HG02981 (cell line): ENCODE measurements around the gene SRGAP3.

Experiments
- ATAC-seq: cut with Tn5 transposase; IDR thresholded peaks from one replicate; pipeline ENCODE4 v1.9.1; 2021; ENCODE audit warnings: mild to moderate bottlenecking, moderate library complexity; ENCODE audit not compliant: unreplicated experiment

SRGAP3 gene

GRCh38 chr3:9254764-9255163 lies 5.3 kb upstream of the SRGAP3 start:
- ATAC-seq: no peak

DNA sequence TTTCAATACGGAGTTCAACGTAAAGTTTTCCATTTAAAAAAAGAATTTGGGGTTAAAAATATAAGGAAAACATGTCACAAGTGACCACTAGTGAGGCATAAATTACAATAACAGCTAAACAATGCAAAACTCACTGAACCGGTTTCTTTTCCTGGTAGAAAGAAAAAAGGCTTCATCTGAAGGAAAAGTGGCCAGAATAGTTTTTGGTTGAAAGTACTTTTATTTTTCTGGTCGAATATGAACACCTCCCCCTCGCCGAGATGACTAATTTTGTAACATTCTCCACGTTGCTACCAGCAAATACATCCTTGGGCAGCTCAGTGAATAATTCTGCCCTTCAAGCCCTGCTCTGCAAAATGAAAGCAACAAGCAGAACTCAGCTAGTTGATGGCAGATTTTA lies 3.9 kb upstream of the SRGAP3 start:
- ATAC-seq: no peak

DNA sequence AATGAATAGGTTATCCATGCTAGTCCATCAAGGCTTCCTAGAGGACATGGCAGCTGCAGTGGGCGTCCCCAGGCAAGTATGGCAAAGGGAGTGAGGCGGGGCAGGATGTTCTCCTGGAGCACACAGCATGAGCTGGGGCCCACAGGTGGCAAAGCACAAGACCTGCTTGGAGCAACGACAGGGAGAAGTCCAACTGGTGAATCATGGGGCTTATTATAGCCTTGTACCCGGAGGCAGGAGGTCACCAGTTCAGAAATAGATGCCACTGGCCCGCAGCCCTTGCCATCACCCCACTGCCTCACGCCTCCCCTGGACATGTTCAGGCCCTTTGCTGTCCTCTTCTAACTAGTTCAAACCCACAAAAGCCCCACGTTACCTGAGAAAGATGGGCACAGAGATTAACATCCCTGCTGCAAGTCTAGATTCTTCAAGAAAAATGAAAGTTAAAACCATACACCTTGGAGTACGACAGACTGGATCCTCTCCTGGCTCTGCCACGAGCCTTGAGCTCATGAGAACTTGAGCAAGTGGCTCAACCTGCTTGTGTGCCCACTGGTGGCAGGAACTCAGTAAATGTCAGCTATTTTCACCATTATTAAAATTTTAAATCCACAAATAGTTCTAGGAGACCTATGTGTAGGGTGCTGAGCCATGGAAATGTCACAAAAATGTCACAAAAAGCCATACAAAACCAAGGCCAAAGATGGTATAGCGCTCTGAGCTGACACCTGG lies 1.8 kb upstream of the SRGAP3 start:
- ATAC-seq: no peak

DNA sequence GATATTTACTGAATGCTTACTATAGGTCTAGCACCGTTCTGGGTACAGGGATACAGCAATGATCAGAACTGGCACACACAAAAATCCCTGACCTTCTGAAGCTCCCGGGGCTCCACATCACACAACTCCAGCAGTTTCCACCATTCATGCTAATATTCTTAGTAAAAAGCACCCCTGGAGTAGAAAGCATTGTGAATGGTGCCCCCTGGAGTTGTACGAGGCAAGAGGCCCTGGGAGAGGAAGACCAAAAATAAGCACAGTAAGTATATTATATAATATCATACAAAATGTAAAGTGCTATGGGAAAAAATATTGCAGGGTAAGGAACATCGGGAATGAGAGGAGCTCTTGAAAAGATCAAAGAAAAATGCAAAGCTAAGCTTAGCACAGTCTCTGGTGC lies 790 bp upstream of the SRGAP3 start:
- no peak for ATAC-seq

GRCh38 chr3:9248522-9249271 lies 749 bp downstream of the SRGAP3 start:
- no peak for ATAC-seq

DNA sequence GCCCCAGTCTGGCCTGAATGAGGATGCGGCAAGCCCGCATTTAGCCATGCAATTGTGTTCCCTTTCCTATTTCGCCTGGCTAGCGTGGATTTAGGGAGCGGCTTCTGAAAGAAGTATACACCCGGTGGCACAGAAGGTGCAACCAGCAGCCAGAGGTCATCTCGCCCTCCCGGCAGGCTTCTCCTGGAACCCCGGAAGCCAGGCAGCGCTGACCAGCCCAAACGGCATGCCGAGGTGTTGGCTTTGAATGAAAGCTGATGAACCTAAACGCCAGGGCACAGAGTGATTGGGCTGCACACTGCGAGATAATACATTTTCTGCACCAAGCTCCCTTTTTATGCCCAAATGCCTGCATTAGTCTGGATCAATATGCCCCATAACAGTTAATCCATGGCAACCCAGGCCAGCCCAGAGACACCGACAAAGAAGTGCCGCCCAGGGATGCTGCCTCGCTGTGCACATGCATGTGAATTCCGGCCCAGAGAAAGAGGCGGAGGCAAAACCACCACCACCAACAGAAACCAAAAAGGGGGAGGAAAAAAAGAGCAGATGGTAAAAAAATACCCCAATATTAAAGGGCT lies 1.4 kb downstream of the SRGAP3 start:
- no peak for ATAC-seq

DNA sequence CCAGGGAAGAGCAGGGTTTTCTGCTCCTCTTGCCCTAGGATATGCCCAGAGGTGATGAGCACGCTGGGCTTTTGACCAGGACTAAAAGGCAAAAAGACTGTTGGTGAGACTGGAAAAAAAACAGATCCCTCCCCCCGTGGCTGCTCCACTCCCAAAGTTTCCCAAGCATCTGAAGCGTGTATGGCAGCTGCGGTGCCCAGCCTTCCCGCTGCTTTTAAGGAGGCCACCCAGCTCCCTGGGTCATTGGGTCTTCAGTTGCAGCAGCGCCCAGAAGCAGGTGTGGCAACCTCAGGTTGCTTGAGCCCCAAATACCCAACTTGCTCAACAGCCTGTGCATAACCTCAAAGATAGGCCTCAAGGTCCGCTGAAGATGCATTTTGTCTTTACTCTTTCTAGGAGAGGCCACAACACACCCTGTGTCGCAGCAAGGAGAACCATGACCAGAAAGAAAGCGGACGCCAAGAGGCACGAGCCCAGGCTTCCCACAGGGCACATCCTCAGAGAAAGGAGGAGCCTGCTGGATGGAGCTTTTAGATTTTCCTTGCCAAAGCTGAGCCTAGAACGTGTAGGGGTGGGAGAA lies 2.0 kb downstream of the SRGAP3 start:
- no peak for ATAC-seq

DNA sequence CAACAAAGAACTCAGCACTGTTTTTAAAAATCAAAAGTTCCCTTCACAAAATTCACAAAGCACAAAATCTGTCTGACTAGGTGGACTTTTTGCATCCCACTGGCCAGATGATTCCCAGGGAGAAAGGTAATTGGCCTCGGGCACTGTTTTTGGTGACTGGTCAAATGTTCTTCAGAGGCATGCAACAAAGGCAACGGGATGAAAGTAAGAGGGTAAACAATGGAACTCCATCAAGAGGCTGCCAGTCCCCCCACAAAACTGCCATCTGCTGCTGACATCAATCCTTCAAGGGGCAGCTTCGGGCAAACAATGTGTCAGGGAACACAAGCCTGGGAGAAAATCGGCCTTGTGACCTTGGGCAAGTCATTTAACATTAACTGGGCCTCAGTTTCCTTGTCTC lies 3.3 kb downstream of the SRGAP3 start:
- ATAC-seq: no peak

DNA sequence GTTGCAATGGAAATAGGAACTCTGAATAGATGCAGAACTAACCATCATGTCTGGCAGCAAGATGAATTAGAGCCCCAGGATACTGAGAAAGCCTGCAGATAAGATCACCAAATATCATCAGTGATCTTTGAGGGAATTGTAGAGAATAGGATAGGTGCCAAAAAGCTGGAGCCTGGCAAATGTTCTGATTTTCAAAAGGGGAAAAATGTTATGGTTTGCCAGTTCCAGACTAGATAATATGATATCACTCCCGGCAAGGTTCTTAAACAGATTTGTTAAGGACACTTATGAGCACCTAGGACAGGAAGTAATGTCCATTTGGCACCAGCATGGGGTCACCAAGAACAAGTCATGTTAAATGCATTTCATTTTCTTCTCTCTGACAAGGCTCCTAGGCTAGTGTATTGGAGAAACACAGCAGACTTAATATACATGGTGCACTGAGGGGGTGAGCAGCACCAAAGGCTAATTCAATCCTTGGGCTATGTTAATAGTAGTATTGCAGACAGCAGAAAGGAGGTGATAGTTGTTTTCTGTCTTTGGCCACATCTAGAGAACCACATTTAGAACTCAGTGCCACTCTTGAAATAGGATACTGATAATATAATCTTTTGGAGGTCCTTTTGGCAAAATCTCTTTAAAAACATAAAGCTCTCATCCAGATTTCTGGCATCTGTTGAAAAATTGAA lies 4.8 kb downstream of the SRGAP3 start:
- ATAC-seq: no peak

GRCh38 chr3:9241956-9242355 lies 7.5 kb downstream of the SRGAP3 start:
- no peak for ATAC-seq

- ATAC-seq: no peak
Observed at GRCh38 chr3:9239680-9240079, 9.8 kb downstream of the SRGAP3 start.

DNA sequence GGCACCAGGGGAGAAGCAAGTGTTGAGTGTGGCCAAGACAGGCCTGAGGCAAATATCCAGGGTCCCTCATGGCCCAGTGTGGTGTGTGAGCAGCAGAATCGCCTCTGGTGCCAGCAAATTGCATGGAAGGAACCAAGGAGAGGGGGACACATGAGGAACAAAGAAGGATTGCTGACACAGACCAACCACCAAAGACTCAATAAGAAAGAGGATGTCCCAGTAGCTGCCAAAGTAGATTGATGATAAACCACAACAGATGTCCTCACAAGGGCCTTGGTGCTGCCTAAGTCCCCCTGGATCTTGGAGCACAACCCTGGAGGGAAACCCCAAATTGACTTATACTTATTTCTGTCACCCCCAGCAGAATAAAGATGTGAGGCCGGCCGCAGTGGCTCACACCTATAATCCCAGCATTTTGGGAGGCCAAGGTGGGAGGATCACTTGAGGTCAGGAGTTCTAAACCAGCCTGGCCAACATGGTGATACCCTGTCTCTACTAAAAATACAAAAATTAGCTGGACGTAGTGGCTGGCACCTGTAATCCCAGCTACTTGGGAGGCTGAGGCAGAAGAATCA lies 10.6 kb downstream of the SRGAP3 start:
- ATAC-seq: no peak

DNA sequence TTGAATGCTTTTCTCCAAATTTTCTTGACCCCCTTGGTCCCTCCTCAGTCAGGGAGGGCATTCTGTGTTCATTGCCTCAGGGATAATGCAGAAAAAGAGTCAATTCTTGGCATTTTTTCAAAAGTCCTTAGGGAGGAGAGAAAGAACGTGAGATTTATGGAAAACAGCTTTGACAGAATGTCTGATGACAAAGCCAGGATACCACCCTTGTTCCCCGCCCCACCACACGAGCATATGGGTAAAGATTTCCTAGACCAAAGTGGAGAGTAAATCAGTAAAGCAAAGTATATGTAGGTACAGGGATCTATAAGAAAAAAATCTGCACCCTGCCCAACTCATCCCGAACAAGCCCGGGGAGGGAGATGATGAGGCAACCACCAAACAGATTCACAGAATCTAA lies 11.2 kb downstream of the SRGAP3 start:
- no peak for ATAC-seq

DNA sequence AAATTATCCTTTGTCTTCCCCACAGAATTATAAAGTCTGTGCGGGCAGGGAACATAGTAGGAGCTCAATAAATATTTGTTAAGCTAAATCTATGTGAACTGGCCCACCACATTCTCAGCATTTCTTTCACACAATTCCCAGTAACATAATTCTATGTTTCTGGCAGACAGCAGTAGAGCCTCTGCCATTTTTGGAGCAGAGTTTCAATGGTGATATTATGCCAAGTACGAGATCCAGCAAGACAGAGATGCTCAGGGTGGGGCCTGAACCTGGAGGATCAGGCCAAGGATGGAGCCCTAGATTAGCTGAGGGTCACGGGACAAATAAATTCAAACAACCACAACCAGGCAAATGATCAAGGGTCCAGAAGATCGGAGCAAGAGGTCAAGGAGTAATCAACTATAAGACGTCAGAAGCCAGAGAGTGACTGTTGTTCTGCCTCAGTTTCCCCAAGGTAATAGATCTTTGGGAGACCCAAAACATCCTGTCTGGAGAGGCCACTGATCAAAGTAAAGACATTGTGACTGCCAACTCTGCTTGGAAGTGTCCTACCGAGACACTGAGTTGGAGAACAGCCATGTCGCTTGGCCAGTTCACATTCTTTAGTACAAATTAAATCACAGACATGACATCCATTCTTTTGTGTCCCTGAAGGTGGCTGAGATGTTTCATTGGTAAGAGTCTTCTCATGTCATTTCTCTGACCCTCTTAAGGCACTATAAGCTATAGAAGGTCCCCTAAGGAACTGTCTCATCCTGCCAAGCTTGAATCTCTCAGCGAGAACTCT lies 15.4 kb downstream of the SRGAP3 start:
- ATAC-seq: no peak

DNA sequence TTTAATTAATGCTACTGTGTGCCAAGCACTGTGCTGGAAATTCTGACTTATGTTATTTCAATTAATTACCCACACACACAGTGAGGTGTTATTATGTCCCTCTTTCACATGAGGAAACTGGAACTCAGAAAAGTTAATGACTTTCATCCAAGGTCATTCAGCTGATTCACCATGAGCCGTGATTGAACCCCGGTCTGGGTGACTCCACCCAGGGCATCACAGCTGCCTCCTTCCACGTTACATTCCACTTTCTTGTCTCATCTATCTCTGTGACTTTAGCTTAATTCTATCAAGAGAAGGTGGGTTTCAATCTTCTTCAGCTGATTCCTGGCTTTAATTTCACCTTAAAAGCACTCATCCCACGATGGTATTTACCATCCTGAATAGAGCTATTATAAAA lies 16.3 kb downstream of the SRGAP3 start:
- no peak for ATAC-seq

- ATAC-seq: no peak
Observed at GRCh38 chr3:9231937-9232336, 17.5 kb downstream of the SRGAP3 start.

- no peak for ATAC-seq
Observed at GRCh38 chr3:9231471-9231870, 18.0 kb downstream of the SRGAP3 start.

DNA sequence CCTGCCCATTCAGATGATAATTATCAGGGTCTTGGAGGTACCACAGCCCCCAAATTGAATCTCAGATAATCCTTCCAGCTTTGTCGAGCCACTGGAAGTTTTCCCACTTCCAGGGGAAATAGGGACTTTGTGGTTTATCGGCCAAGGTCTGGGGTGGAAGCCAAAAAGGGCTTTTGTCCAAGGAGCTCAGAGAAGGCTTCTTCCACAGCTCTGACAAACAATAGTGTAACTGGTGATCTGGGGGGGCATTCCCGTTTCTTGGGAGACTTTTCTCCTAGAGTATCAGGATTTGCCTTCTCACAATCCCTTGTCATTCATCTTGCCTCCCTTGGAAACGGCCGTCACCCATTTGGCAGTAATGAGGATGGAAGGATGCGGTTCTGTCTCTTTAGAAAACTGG lies 18.4 kb downstream of the SRGAP3 start:
- no peak for ATAC-seq

DNA sequence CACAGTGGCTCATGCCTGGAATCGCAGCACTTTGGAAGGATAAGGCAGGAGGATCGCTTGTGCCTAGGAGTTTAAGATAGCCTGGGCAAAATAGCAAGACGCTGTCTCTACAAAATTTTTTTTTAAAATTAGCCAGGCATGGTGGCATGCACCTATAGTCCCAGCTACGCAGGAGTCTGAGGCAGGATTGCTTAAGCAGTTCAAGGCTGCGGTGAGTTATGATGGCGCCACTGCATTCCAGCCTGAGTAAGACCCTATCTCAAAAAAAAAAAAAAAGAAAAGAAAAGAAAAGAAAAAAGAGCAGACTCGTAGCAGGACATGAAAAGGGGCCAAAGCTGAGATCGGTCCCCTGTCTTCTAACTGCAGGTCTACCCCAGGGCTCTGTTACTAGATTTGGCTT lies 18.9 kb downstream of the SRGAP3 start:
- no peak for ATAC-seq

GRCh38 chr3:9229879-9230278 lies 19.6 kb downstream of the SRGAP3 start:
- no peak for ATAC-seq
